Measurements from ENCODE around the gene ADGRD1.

ADGRD1 gene

GRCh38 chr12:131094831-131095805 lies 141.4 kb downstream of the ADGRD1 start:
- no peak for DNase-seq

GRCh38 chr12:131095826-131096680 lies 142.3 kb downstream of the ADGRD1 start:
- DNase-seq, result no peak

GRCh38 chr12:131096681-131097181 lies 143.0 kb downstream of the ADGRD1 start:
- no peak for DNase-seq

DNA sequence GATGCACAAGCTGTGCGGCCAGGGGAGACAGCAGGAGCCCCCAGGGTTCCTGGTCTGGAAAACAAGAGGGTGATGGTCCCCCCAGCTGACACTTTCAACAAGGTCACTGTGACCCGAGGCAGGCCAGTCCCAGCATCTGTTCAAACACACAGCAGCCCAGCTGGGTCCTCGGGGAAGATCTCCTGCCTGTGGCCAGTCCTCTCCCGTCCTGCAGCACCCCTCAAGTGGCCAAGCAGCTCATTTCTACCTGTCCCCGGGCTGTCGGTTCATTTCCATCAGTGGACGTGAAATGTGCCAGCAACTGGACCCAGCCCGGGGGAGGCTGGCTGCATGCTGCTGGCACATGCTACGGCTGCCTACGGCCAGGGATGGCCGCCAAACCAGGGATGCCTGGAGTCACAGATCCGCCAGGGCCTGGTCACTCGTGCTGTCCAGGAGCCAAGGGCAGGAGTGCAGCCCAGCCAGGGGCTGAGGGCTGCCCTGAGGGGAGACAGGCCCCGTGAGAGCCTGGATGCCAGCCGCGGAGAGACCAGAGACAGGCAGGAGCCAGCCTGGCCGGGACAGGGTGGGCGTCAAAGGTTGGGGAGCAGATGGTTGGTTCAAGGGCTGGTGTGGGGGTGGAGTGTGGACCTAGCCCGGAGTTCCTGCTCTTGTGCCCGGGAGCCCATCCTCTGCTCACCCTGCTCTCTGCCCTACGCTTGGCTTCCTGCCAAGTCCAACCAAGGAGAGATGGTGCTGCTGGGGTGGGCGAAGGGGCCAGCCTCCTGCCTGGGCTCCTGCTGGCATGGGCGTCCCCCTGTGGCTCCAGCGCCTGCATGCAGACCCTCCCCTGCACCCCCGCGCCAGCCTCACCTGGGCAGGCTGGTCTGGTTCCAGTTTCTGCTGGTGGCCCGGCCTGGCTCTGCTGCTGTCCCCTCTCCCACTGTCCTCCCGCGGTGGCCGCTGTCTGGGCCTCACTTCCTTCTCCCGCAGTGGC lies 143.8 kb downstream of the ADGRD1 start:
- no peak for DNase-seq

- DNase-seq, result no peak
Observed at GRCh38 chr12:131098178-131098981, 144.7 kb downstream of the ADGRD1 start.

DNA sequence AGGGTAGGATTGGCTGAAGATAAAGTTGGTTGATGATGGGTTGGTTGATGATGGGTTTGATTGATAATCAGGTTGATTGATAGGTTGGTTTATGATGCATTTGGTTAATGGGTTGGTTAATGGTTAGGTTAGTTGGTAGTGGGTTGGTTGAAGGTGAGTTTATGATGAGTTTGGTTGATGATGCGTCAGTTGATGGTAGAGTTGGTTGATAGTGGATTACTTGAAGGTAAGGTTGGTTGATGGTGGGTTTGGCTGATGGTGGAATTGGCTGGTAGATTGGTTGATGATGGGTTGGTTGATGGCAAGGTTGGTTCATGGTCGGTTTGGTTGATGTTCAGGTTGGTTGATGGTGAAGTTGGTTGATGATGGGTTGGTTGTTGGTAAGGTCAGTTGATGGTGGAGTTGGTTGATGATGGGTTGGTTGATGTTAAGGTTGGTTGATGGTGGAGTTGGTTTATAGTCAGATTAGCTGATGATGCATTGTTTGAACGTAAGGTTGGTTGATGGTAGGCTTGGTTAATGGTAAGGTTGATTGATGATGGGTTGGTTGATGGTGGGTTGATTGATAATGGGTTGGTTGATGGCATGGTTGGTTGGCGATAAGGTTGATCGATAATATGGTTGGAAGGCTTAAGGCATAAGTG lies 146.4 kb downstream of the ADGRD1 start:
- no peak for DNase-seq

- no peak for DNase-seq
Observed at GRCh38 chr12:131101006-131101405, 147.3 kb downstream of the ADGRD1 start.

DNA sequence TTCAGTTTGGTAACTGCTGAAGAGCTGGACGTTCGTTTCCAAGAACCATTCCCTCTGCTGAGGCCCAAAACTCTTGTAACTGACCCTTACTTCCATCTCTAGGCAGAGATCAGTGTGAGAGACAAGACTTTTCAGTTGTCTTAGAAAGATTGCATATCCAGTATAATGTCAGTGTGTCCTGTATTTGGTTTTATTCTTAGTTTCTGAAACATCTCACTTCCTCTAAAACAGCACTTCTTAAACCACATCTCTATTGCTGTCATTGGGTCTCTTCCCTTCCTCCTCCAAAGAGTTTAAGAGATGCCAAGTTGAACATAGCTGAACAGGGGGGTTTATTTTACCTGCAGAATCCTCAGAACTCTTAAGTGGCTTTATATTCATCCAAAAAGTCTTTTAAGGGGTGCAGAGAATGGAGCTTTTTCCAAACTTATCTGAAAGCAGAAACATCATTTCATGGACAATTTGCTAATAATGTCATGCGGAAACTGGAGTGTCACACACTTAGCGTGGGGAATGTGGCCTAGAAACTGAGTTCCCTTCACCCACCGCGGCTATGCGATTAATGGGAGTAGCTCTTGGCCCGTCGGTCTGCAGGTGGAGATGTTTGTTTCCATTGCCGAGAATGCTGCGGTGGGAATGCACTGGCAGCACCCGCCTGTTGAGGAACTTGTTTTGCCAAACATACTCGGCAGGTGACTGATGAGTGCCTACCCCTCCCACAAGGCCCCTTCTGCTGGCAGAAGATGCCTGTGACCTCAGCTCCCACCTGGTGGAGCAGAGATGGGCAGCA lies 148.2 kb downstream of the ADGRD1 start:
- DNase-seq, result no peak

DNA sequence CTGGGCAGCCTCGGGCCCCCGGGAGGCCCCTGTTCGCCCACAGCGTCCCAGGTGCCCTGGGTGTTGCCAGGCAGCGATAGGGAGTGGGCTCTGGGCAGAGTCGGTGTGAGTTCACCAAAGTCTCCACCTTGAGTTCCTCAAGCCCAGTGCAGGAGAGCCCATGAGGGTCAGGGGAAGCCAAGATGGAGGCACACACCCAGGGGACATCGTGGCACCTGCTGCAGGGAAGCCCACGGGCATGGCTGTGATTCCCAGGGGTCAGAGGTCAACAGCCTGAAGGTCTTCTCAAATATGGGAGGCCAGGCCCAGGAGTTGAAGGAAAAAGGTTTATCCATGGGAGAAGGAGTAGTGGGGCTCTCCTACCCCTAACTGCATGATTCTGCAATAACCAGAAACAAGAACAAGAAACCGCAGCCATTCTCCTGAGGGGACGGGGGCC lies 148.8 kb downstream of the ADGRD1 start:
- no peak for DNase-seq

DNA sequence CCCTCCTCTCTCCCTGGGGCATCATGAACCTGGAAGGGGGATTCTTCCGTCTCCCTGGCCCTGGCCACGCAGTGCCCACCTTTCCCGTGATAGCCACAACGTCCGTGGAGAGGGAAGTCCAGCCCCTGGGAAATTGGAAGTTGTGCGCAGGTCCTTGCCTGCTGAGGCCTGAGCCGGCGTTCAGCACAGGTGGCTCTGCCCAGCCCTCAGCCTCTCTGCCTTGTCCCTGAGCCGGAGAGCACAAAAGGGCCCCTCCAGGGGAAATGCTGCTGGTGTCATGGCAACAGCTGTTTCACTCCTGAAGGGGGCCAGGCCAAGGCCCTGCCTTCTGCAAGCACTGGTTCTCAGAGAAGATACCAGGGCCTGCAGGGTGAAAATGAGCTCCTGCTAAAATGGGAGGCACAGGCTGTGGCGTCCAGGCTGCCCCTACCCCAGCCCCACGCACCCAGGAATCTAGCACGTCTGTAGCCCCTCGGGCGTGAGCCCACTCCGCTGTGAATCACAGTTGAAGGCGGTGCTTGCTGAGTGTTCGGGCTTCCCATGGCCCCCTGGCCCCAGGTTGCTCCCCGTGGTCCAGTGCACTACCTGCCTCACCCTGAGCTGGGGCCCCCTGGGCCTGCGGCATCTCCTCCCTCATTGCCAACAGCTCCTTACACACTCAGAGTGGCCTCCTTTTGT lies 149.4 kb downstream of the ADGRD1 start:
- DNase-seq, result no peak

DNA sequence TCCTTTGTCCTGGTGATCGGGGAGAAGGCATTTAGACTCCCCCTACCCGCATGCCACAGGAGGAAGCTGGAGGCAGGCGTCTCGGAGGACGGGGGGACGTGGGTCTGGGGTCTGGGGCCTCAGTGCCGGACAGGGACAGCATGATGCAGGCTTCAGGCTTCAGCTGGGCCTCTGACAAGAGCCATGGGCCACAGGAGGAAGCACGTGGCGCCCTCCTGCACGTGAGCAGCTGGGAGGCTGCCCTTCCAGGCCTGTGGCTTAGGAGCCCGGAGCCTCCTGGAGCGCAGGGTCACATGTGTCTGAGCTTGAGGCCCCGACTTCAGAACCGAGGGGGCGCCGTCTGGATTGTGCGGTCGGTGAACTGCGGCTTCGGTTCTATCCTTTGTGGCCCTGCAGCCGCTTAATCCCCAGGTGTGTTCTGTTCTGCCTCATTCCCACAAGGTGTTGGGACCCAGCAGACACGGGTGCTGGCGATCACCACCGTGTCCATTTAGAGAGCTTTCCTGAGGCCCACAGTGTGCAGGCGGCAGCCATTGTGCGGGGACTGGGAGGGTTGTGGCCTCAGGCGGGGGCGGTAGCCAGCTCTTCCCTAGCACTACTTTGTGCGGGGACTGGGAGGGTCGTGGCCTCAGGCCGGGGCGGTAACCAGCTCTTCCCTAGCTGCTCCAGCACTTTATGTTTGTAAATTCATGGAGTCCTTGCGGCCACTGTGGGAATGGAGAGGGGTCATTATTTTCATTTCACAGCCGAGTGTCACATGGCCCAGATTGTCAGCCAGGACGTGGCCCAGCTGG lies 150.2 kb downstream of the ADGRD1 start:
- DNase-seq, result no peak

GRCh38 chr12:131104463-131105350 lies 151.0 kb downstream of the ADGRD1 start:
- peak; percentile 36 to 76 (median 67) for DNase-seq

- no peak for DNase-seq
Observed at GRCh38 chr12:131105351-131105735, 151.6 kb downstream of the ADGRD1 start.

- DNase-seq, result peak in 5 of 6 experiments; percentile 16 to 66 (median 48)
Observed at GRCh38 chr12:131105736-131106348, 152.1 kb downstream of the ADGRD1 start.

DNA sequence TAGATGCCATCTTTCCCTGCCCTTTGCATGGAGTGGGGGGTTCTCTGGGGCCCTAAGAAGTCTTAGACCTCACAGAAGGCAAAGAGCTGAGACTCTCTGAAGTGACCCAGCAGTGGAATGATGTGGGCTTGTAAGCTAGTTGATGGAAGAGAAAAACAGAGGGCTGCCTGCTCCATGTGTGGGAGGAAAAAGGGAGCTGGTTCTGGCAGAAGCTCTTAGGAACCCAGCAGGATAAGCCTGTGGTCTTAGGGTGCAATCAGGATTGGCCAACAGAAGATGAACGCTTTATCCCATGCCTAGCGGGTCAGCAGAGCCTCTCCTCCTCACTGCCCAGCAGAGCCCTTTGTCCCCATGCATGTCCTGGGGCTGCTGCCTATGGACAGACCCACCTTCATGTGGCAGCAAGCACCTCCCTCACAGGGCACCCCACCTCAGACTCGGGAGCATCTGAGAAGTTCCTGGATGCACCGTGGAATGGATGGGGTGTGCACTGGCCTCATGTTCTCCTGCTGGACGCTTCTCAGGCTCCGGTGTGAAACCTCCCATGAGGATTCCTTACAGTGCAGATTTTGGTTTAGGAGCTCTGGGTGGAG lies 152.7 kb downstream of the ADGRD1 start:
- no peak for DNase-seq

DNA sequence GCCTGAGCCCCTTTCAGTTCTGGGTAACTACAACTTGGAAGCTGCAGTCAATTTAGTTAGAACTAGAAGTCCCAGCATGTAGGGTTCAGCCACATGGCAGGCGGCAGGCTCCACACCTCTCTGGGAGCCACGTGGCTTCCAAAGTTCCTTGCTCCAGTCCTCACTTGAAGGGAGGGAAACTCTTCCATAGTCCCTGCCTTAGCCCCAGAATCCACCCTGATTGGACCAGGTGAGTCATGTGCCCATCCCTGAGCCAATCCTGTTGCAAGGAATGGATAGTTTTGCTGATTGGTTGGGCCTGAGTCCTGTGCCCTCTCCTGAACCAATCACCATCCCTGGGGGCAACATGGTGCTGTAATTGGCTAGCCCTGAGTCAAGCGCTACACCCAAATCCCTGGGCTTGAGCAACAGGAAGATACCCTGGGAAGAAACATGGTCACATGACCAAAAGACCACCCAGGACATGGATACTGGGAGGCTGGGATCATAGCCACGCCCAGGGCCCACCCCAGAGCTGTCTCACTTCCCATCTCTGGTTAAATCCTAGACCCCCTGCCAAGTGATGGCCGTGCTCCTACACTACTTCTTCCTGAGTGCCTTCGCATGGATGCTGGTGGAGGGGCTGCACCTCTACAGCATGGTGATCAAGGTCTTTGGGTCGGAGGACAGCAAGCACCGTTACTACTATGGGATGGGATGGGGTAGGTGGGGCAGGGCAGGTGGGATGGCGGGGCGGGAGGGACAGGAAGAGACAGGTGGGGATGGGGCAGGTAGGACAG lies 154.7 kb downstream of the ADGRD1 start:
- no peak for DNase-seq
